Measurements from ENCODE around the gene ZNF526. TPM values are rescaled to one million over a fixed set of nuclear protein-coding genes. Genes with fewer than 3 reads are reported as not detected.

The ZNF526 gene
- total RNA-seq, 1 donor from 2014 or later = 11.7 TPM

DNA sequence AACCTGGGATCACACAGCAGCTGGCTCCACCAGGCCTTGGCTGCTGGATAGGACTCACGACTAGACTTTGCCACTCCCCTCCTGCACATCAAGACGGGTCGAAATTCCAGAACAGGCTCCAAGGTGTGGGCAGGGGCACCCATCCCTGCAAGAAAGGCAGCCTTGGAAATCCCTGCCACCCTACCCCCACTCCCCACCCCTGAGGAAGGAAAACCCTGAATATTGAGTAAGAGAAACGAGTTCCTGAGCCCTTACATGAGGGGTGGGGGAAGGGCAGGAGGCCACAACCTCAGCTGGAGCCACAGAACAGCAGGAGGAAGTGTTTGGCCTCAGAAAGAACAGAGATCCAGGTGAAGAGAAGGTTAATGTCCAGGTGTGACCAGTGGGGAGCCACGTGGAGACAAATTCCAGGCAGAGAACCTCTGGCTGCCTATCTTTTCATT is 22.7 kb upstream of the ZNF526 start:
- ATAC-seq = no peak
- H3K9me3 ChIP-seq = no peaks in the 10 kb centered on the region
- H3K27me3 ChIP-seq (ENCODE audit: low read depth) = no peaks in the 10 kb centered on the region
- no peak overlapping the region for H3K4me3 ChIP-seq
- TF ChIP-seq, protein P1, sequence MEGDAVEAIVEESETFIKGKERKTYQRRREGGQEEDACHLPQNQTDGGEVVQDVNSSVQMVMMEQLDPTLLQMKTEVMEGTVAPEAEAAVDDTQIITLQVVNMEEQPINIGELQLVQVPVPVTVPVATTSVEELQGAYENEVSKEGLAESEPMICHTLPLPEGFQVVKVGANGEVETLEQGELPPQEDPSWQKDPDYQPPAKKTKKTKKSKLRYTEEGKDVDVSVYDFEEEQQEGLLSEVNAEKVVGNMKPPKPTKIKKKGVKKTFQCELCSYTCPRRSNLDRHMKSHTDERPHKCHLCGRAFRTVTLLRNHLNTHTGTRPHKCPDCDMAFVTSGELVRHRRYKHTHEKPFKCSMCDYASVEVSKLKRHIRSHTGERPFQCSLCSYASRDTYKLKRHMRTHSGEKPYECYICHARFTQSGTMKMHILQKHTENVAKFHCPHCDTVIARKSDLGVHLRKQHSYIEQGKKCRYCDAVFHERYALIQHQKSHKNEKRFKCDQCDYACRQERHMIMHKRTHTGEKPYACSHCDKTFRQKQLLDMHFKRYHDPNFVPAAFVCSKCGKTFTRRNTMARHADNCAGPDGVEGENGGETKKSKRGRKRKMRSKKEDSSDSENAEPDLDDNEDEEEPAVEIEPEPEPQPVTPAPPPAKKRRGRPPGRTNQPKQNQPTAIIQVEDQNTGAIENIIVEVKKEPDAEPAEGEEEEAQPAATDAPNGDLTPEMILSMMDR (IDR thresholded peaks at IDR 0.05) = no peak
- H3K27ac ChIP-seq = no peak overlapping the region
- intact Hi-C loops (cut with DNase I) = no loop called here
- peaks cover 52% of the 10 kb centered on the region for H3K36me3 ChIP-seq
- DNase-seq = peak; percentile 64
- H3K4me1 ChIP-seq = peaks cover 53% of the 10 kb centered on the region

GRCh38 chr19:42198676-42199439 is 21.3 kb upstream of the ZNF526 start:
- DNase-seq (no peak), ATAC-seq (peak; percentile 29 to 37)
- Histone ChIP-seq H3K4me1 (peaks cover 67% of the 10 kb centered on the region), H3K4me3 (peak overlapping the region; percentile 35), H3K27ac (peak overlapping the region; percentile 82), H3K9me3 (no peaks in the 10 kb centered on the region), H3K36me3 (peaks cover 67% of the 10 kb centered on the region), H3K27me3 (ENCODE audit: low read depth) (no peaks in the 10 kb centered on the region)
- intact Hi-C loops (cut with DNase I) = no loop called here
- TF ChIP-seq, protein P1 (IDR thresholded peaks at IDR 0.05) = no peak

DNA sequence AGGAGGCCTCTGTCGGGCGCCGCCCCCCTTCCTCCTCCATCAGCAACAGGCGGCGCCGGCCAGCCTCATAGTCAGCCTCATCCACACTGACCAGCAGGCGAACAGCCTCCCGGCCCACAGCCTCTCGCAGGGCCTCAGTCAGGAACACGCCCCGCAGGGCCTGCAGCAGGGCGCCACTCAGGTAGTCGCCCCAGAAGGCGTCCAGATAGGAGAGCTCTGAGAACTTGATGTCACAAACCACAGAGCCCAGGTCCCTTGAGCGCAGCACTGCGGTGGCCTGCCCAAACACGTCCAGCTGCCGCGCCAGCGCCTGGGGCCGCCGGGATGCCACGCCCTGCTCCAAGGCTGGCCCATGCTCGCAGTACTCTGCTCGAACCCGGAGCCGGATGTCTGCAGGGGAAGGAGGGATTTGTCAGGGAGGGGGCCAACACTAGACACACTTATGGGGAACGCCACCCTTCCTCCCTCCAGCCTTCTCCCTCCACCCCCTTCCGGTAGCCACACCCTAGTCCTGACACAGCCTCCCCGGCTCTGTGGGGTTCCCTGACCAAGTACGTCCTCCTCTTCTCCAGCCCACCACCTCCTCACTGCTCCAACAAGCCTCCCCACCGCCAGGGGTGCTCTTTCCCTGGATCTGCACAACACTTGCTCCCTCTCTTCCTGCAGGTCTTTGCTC is 20.5 kb upstream of the ZNF526 start:
- DNase-seq (peak; percentile 83), ATAC-seq (peak; percentile 58 to 71)
- TF ChIP-seq, protein P1 (IDR thresholded peaks at IDR 0.05) = no peak
- Histone ChIP-seq H3K4me3 (peak overlapping the region; percentile 35), H3K27ac (peak overlapping the region; percentile 82), H3K4me1 (peaks cover 69% of the 10 kb centered on the region), H3K36me3 (peaks cover 74% of the 10 kb centered on the region), H3K27me3 (ENCODE audit: low read depth) (no peaks in the 10 kb centered on the region), H3K9me3 (no peaks in the 10 kb centered on the region)
- intact Hi-C loops (cut with DNase I) = no loop called here

DNA sequence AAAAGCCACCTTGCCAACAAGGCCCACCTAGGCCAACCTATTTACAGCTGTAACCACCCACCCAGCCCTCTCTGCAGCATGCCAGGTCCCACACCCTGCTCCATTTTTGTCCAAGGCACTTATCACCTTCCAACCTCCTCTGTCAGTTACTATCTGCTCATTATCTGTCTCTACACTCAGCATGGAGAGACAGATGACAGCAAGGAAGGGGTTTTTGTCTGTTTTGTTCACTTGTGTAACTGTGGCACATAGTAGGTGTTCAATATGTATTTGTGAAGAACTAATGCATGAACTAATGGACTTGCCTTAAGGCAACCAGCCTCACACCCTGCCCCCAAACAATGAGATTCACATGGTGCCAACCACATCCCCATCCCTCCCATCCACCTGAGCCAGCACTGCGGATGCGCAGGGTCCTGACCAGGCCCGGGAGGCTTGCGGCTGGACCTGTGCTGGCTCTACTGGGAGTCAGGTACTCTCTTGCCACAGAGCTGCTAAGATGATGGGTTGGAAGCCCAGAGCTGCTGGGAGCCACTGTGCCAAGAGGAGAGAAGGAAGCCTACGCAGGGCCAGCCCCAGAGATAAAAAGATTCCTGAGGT is 19.9 kb upstream of the ZNF526 start:
- H3K36me3 ChIP-seq = peaks cover 81% of the 10 kb centered on the region
- H3K27me3 ChIP-seq (ENCODE audit: low read depth) = no peaks in the 10 kb centered on the region
- TF ChIP-seq, protein P1 (IDR thresholded peaks at IDR 0.05) = no peak
- intact Hi-C loops (cut with DNase I) = no loop called here
- peaks cover 69% of the 10 kb centered on the region for H3K4me1 ChIP-seq
- H3K27ac ChIP-seq = peak overlapping the region; percentile 82
- H3K9me3 ChIP-seq = no peaks in the 10 kb centered on the region
- ATAC-seq (no peak), DNase-seq (no peak)
- H3K4me3 ChIP-seq = no peak overlapping the region

GRCh38 chr19:42201489-42202289 is 18.4 kb upstream of the ZNF526 start:
- ATAC-seq (peak; percentile 76 to 81), DNase-seq (peak; percentile 79)
- no peaks in the 10 kb centered on the region for H3K9me3 ChIP-seq
- peaks cover 72% of the 10 kb centered on the region for H3K4me1 ChIP-seq
- H3K4me3 ChIP-seq = peak overlapping the region; percentile 25
- TF ChIP-seq, protein P1 (IDR thresholded peaks at IDR 0.05) = no peak
- H3K27ac ChIP-seq = peak overlapping the region; percentile 82
- no peaks in the 10 kb centered on the region for H3K27me3 ChIP-seq (ENCODE audit: low read depth)
- peaks cover 93% of the 10 kb centered on the region for H3K36me3 ChIP-seq
- intact Hi-C loops (cut with DNase I) = no loop called here

All from lower lobe of right lung (tissue), 2 donors.